PC-3 (cell line): ENCODE data around the gene VWA3B. TPM values are rescaled to one million over a fixed set of nuclear protein-coding genes. Genes with fewer than 3 reads are reported as not detected.
A peak's percentile ranks its signal among the peaks of the same experiment; 100 is the strongest.

Experiments used
- ATAC-seq: fragments of 200-7000 bp; cut with Tn5 transposase; 2 replicates; pipeline ENCODE4 v1.9.1; 2020; ENCODE audit warnings: mild to moderate bottlenecking, moderate library complexity
- BruUV-seq: library from RNA; stranded (reverse); fragments of 400-500 nt; replicated peaks from 2 replicates; lab custom pipeline; 2021; lab: Mats Ljungman, UMichigan
- CTCF ChIA-PET: fragments of 300-600 bp; sonication (Branson Sonifier 250); formaldehyde crosslinking; loops from one replicate; lab custom pipeline; 2022; ENCODE audit warnings: antibody characterized with exemption; lab: Charles Lee
- POLR2A ChIA-PET: fragments of 300-600 bp; sonication (Branson Sonifier 250); formaldehyde crosslinking; loops from one replicate; lab custom pipeline; 2022; ENCODE audit warnings: antibody characterized with exemption; ENCODE audit not compliant: unreplicated experiment; lab: Charles Lee
- DNase-seq: peaks from one replicate; pipeline ENCODE4 v3.0.0-alpha.2; 2015
- H2AFZ ChIP-seq: fragments of 300-600 bp; sonication (generic); 2 replicates; pipeline ENCODE4 v1.6.0; 2016; ENCODE audit warnings: antibody characterized with exemption, low read length
- H3F3A ChIP-seq: fragments of 300-600 bp; sonication (generic); one replicate; pipeline ENCODE4 v1.6.0; 2017; ENCODE audit warnings: antibody characterized with exemption, low read length, control low read depth, mild to moderate bottlenecking; ENCODE audit not compliant: unreplicated experiment
- H3K27ac ChIP-seq: fragments of 300-600 bp; sonication (generic); 2 replicates; pipeline ENCODE4 v1.5.1; 2016; ENCODE audit warnings: mild to moderate bottlenecking, low read length
- H3K27me3 ChIP-seq: fragments of 300-600 bp; sonication (generic); 2 replicates; pipeline ENCODE4 v1.6.1; 2016; ENCODE audit warnings: low read length, mixed read lengths
- H3K36me3 ChIP-seq: fragments of 300-600 bp; sonication (generic); 2 replicates; pipeline ENCODE4 v1.6.1; 2016; ENCODE audit warnings: low read depth, mixed run types, low read length, mixed read lengths
- H3K4me1 ChIP-seq: fragments of 300-600 bp; sonication (generic); 2 replicates; pipeline ENCODE4 v1.5.1; 2016; ENCODE audit warnings: low read length; ENCODE audit not compliant: insufficient read depth
- H3K4me2 ChIP-seq: fragments of 300-600 bp; sonication (generic); 2 replicates; pipeline ENCODE4 v1.6.0; 2016; ENCODE audit warnings: low read length
- H3K4me3 ChIP-seq: fragments of 300-600 bp; sonication (generic); 2 replicates; pipeline ENCODE4 v1.5.1; 2016; ENCODE audit warnings: mild to moderate bottlenecking, low read length, mixed read lengths
- H3K79me2 ChIP-seq: fragments of 300-600 bp; sonication (generic); 2 replicates; pipeline ENCODE4 v1.6.1; 2017; ENCODE audit warnings: low read length, mixed read lengths
- H3K9ac ChIP-seq: fragments of 300-600 bp; sonication (generic); 2 replicates; pipeline ENCODE4 v1.6.0; 2016; ENCODE audit warnings: mild to moderate bottlenecking, low read length
- H3K9me2 ChIP-seq: fragments of 300-600 bp; sonication (generic); replicated peaks from 2 replicates; pipeline ENCODE4 v1.6.1; 2016; ENCODE audit warnings: mixed run types, low read length, mixed read lengths
- H3K9me3 ChIP-seq: fragments of 300-600 bp; sonication (generic); 2 replicates; pipeline ENCODE4 v1.6.1; 2016; ENCODE audit warnings: low read length, mixed read lengths
- H4K20me1 ChIP-seq: fragments of 300-600 bp; sonication (generic); 2 replicates; pipeline ENCODE4 v1.6.1; 2016; ENCODE audit warnings: low read length, mixed read lengths
- EZH2 ChIP-seq: fragments of 300-600 bp; sonication (generic); IDR thresholded peaks from one replicate; pipeline ENCODE4 v1.6.1; 2017; ENCODE audit warnings: antibody characterized with exemption, mild to moderate bottlenecking, low read length; ENCODE audit not compliant: unreplicated experiment
- EZH2phosphoT487 ChIP-seq: fragments of 300-600 bp; sonication (generic); IDR thresholded peaks from 2 replicates; pipeline ENCODE4 v1.6.1; 2018; ENCODE audit warnings: mild to moderate bottlenecking, antibody characterized with exemption, low read length, borderline replicate concordance
- intact Hi-C: fragments of 100-400 bp; cut with micrococcal nuclease; formaldehyde crosslinking; loops from 2 replicates; pipeline ENCODE4 v1.9.0; 2023
- total RNA-seq: library from RNA; depleted of rRNA; stranded (reverse); fragments of >200 nt; gene quantifications from 2 replicates; pipeline ENCODE4 v1.2.3, GENCODE V29; 2014
- TF ChIP-seq, protein P1 (sequence below): fragments of 300-600 bp; sonication (generic); conservative IDR thresholded peaks from 2 replicates; pipeline ENCODE4 v1.5.1; 2017; ENCODE audit warnings: antibody characterized with exemption, low read depth, mild to moderate bottlenecking, low read length

VWA3B gene
- total RNA-seq, 1 experiment from 2014 or later = not detected

DNA sequence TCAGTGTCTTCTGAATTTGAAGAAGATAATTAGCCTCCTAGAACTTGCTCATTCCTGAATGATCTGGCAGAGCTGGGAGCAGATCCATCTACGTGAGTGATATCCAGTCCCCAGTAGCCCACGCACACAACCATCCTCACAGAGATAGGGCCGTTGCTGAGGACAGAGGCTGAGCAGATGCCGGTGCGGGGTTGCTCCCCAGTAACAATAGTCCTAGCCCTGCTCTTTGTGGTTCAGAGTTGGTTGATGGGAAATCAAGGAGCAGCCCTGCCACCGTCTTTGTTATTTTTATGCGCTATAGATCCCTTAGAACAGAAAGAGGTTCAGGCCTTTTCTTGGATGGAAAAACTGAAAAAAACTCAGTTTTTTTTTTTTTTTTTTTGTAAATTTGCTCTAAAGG, 69.3 kb downstream of the VWA3B start:
- Histone ChIP-seq H3K36me3 (no peaks in the 10 kb centered on the region), H3F3A (no peaks in the 10 kb centered on the region), H4K20me1 (no peaks in the 10 kb centered on the region), H3K9me2 (no peaks in the 10 kb centered on the region), H3K27me3 (no peaks in the 10 kb centered on the region), H2AFZ (no peak overlapping the region), H3K4me2 (no peak overlapping the region), H3K9ac (no peak overlapping the region), H3K9me3 (no peaks in the 10 kb centered on the region), H3K27ac (no peak overlapping the region), H3K4me3 (no peak overlapping the region), H3K4me1 (no peaks in the 10 kb centered on the region), H3K79me2 (no peaks in the 10 kb centered on the region)
- no peak for TF ChIP-seq EZH2
- TF ChIP-seq EZH2phosphoT487 = no peak
- TF ChIP-seq, protein P1, sequence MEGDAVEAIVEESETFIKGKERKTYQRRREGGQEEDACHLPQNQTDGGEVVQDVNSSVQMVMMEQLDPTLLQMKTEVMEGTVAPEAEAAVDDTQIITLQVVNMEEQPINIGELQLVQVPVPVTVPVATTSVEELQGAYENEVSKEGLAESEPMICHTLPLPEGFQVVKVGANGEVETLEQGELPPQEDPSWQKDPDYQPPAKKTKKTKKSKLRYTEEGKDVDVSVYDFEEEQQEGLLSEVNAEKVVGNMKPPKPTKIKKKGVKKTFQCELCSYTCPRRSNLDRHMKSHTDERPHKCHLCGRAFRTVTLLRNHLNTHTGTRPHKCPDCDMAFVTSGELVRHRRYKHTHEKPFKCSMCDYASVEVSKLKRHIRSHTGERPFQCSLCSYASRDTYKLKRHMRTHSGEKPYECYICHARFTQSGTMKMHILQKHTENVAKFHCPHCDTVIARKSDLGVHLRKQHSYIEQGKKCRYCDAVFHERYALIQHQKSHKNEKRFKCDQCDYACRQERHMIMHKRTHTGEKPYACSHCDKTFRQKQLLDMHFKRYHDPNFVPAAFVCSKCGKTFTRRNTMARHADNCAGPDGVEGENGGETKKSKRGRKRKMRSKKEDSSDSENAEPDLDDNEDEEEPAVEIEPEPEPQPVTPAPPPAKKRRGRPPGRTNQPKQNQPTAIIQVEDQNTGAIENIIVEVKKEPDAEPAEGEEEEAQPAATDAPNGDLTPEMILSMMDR = no peak
- POLR2A ChIA-PET = no interaction called here
- no peak for DNase-seq
- no peak for ATAC-seq
- no TSS peak for BruUV-seq
- CTCF ChIA-PET = no interaction called here
- intact Hi-C loops = no loop called here

DNA sequence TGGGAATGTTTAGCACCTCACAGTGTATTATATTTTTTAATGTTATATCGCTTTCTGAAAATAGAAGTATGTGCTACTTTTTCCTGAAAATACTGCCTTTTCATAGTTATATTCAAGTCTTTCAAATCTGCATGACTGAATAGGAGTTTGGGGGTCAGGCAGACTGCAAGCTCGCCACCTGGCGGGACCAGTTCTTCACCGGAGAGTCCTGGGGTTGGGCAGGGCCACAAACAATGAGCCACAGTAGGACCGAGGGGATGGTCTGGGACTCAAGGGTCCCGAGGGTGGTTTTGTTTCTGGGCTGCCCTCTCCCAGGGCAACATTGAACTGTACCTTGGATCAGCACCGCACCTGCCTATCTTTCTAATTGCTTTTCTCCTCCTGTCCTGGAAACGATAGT, 70.6 kb downstream of the VWA3B start:
- no peak overlapping the region for H3K27ac ChIP-seq
- no peaks in the 10 kb centered on the region for H3K27me3 ChIP-seq
- H3K9me2 ChIP-seq = no peaks in the 10 kb centered on the region
- H4K20me1 ChIP-seq = no peaks in the 10 kb centered on the region
- CTCF ChIA-PET = interaction anchor here (0.6 kb wide), 1 partner anchor 77 kb away, joined by 3 read pairs; no protein-coding TSS in a partner anchor
- no peaks in the 10 kb centered on the region for H3F3A ChIP-seq
- H3K4me3 ChIP-seq = no peak overlapping the region
- ATAC-seq (peak; percentile 70), DNase-seq (peak; percentile 30)
- POLR2A ChIA-PET = no interaction called here
- intact Hi-C loops = loop anchor here (1.0 kb wide), 1 partner anchor 351 kb away; no protein-coding TSS in a partner anchor
- peak overlapping the region; percentile 30; the same call in 1 of the 2 replicates for H2AFZ ChIP-seq
- H3K9me3 ChIP-seq = no peaks in the 10 kb centered on the region
- no TSS peak for BruUV-seq
- no peaks in the 10 kb centered on the region for H3K36me3 ChIP-seq
- no peak overlapping the region for H3K9ac ChIP-seq
- no peaks in the 10 kb centered on the region for H3K79me2 ChIP-seq
- TF ChIP-seq EZH2 = no peak
- TF ChIP-seq, protein P1 = peak; percentile 42
- no peaks in the 10 kb centered on the region for H3K4me1 ChIP-seq
- H3K4me2 ChIP-seq = no peak overlapping the region

DNA sequence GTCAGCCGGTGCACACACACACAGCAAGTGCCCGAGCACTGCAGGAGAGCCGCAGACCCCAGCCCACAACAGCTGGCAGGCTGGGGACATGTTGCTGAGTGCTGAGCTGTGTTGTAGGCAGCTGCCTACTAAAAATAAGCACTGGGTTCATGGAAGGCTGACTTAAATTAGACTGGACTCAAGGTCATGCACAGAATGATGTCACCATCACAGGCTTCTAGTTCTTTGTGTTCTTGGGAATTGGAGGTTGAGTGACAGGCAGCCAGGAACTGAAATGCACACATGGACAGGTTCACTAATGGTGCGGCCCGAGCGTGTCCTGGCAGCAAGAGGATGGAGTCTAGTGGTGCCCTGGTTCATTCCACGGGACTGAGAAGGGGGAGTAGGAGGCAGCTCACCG, 71.3 kb downstream of the VWA3B start:
- H3K4me1 ChIP-seq = no peaks in the 10 kb centered on the region
- H3K27ac ChIP-seq = no peak overlapping the region
- H3K4me3 ChIP-seq = no peak overlapping the region
- no peak overlapping the region for H2AFZ ChIP-seq
- intact Hi-C loops = no loop called here
- no peaks in the 10 kb centered on the region for H3K79me2 ChIP-seq
- ChIA-PET CTCF (interaction anchor here (0.6 kb wide), 1 partner anchor 76 kb away, joined by 3 read pairs; no protein-coding TSS in a partner anchor), POLR2A (no interaction called here)
- DNase-seq (no peak), ATAC-seq (no peak)
- BruUV-seq = no TSS peak
- no peak overlapping the region for H3K9ac ChIP-seq
- no peak overlapping the region for H3K4me2 ChIP-seq
- H3K36me3 ChIP-seq = no peaks in the 10 kb centered on the region
- no peaks in the 10 kb centered on the region for H3K9me2 ChIP-seq
- no peaks in the 10 kb centered on the region for H3K9me3 ChIP-seq
- no peak for TF ChIP-seq EZH2
- no peaks in the 10 kb centered on the region for H3F3A ChIP-seq
- H4K20me1 ChIP-seq = no peaks in the 10 kb centered on the region
- H3K27me3 ChIP-seq = no peaks in the 10 kb centered on the region
